Tibial nerve (tissue), 4 donors: ENCODE results near the gene RPL41. TPM values are rescaled to one million over a fixed set of nuclear protein-coding genes. Genes with fewer than 3 reads are reported as not detected.

Source experiments
- DNase-seq, 2 donors: peaks; one replicate each; pipeline ENCODE4 v3.0.0-alpha.2; 2019; ENCODE audit warnings: low spot score in 2 of 2
- H3K27ac ChIP-seq, 4 donors: fragments of 200-600 bp; sonication (generic) in 3 of 4; one replicate each; pipeline ENCODE4 v1.5.1; 2017 to 2019; ENCODE audit warnings: mild to moderate bottlenecking in 1 of 4
- H3K27me3 ChIP-seq, 2 donors: fragments of 200-600 bp; sonication (generic) in 1 of 2; one replicate each; pipeline versions ENCODE4 v1.5.1 to v1.6.0; 2017 to 2019
- H3K36me3 ChIP-seq, 3 donors: fragments of 200-600 bp; sonication (generic); one replicate each; pipeline ENCODE4 v1.5.1; 2018 to 2019
- H3K4me1 ChIP-seq, 4 donors: fragments of 200-600 bp; sonication (generic) in 3 of 4; one replicate each; pipeline ENCODE4 v1.5.1; 2017 to 2019
- H3K4me3 ChIP-seq, 4 donors: fragments of 200-600 bp; sonication (generic) in 3 of 4; one replicate each; pipeline ENCODE4 v1.5.1; 2017 to 2019; ENCODE audit warnings: mild to moderate bottlenecking in 1 of 4, moderate library complexity in 1 of 4
- H3K9me3 ChIP-seq, 4 donors: fragments of 200-600 bp; sonication (generic) in 3 of 4; one replicate each; pipeline ENCODE4 v1.5.1; 2017 to 2019
- CTCF ChIP-seq, 5 experiments: fragments of 200-600 bp in 3 of 5; fragments of 450-650 bp in 2 of 5; sonication (generic) in 3 of 5; IDR thresholded peaks; one replicate each; pipeline ENCODE4 v1.5.1; 2016 to 2019; ENCODE audit warnings: antibody characterized with exemption in 5 of 5, mild to moderate bottlenecking in 3 of 5, moderate library complexity in 2 of 5
- EP300 ChIP-seq, 2 donors: sonication (generic); formaldehyde crosslinking; IDR thresholded peaks; one replicate each; pipeline ENCODE4 v1.6.1; 2017; ENCODE audit warnings: antibody characterized with exemption in 2 of 2, mild to moderate bottlenecking in 1 of 2
- POLR2A ChIP-seq, 2 donors: fragments of 450-650 bp; IDR thresholded peaks; one replicate each; pipeline ENCODE4 v1.6.1; 2017; ENCODE audit warnings: antibody characterized with exemption in 2 of 2, mild to moderate bottlenecking in 2 of 2, moderate library complexity in 2 of 2
- WGBS, 2 donors: methylation state at CpG; one replicate each; pipeline ENCODE4 v1.1.5; 2018; 5-methylcytosine and 5-hydroxymethylcytosine counted together
- total RNA-seq, 4 donors: library from RNA; depleted of rRNA; stranded (reverse); fragments of >200 nt; gene quantifications; one replicate each; pipeline ENCODE4 v1.1.0, GENCODE V29; 2016

RPL41 gene
- total RNA-seq, 4 donors from 2014 or later = 2,638 to 4,802 (median 2,805) TPM

- H3K27ac ChIP-seq = peak overlapping the region in 3 of 4 donors; percentile 85 to 95 (median 87)
- no peaks in the 10 kb centered on the region for H3K27me3 ChIP-seq
- DNase-seq = no peak
- TF ChIP-seq CTCF (IDR thresholded peaks at IDR 0.05) (no peak), EP300 (IDR thresholded peaks at IDR 0.05) (no peak), POLR2A (IDR thresholded peaks at IDR 0.05) (no peak)
- H3K9me3 ChIP-seq = no peaks in the 10 kb centered on the region
- H3K36me3 ChIP-seq = peaks cover 4 to 51% (median 24%) of the 10 kb centered on the region in 3 donors
- peak overlapping the region; percentile 53 to 96 (median 59) for H3K4me3 ChIP-seq
- H3K4me1 ChIP-seq = peaks cover 0 to 34% (median 19%) of the 10 kb centered on the region in 4 donors
- WGBS, 2 donors = 0 to 1% methylated on average over 39 of the region's 40 CpGs
These were observed 11.4 kb upstream of the RPL41 start for GRCh38 chr12:56104815-56105608.

DNA sequence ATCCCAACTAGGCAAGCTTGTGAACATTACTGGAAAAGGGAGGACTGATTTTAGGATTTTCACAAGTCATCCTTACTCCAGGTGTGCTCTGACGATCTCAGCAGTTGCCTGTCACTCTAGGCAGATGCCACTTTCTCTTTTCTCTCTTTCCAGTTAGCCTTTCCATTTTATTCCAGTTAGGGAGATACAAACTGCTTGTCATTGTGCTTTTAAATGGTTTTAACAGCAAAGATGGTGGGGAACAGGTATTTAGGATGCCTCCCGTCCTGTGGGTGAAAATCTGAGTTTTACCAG is 10.9 kb upstream of the RPL41 start:
- no peaks in the 10 kb centered on the region for H3K27me3 ChIP-seq
- WGBS, 2 donors = 20 to 31% methylated on average over 2 of the region's 2 CpGs
- H3K27ac ChIP-seq = peak overlapping the region in 3 of 4 donors; percentile 85 to 95 (median 87)
- peak overlapping the region; percentile 53 to 96 (median 59) for H3K4me3 ChIP-seq
- no peak for TF ChIP-seq POLR2A (IDR thresholded peaks at IDR 0.05)
- TF ChIP-seq EP300 (IDR thresholded peaks at IDR 0.05) = no peak
- TF ChIP-seq CTCF (IDR thresholded peaks at IDR 0.05) = no peak
- DNase-seq = no peak
- peaks cover 8 to 52% (median 29%) of the 10 kb centered on the region in 3 donors for H3K36me3 ChIP-seq
- peaks cover 0 to 34% (median 19%) of the 10 kb centered on the region in 4 donors for H3K4me1 ChIP-seq
- H3K9me3 ChIP-seq = no peaks in the 10 kb centered on the region

- Histone ChIP-seq H3K36me3 (peaks cover 8 to 56% (median 44%) of the 10 kb centered on the region in 3 donors), H3K4me3 (no peak overlapping the region), H3K4me1 (peaks cover 0 to 34% (median 19%) of the 10 kb centered on the region in 4 donors), H3K27ac (no peak overlapping the region), H3K9me3 (no peaks in the 10 kb centered on the region), H3K27me3 (no peaks in the 10 kb centered on the region)
- 87 to 94% methylated on average over 3 of the region's 3 CpGs for WGBS, 2 donors
- no peak for TF ChIP-seq POLR2A (IDR thresholded peaks at IDR 0.05)
- TF ChIP-seq EP300 (IDR thresholded peaks at IDR 0.05) = no peak
- DNase-seq = no peak
These were observed 9.2 kb upstream of the RPL41 start for GRCh38 chr12:56107242-56107641.

- no peak overlapping the region for H3K4me3 ChIP-seq
- peaks cover 8 to 75% (median 44%) of the 10 kb centered on the region in 3 donors for H3K36me3 ChIP-seq
- DNase-seq = no peak
- no peaks in the 10 kb centered on the region for H3K27me3 ChIP-seq
- no peaks in the 10 kb centered on the region for H3K9me3 ChIP-seq
- H3K27ac ChIP-seq = no peak overlapping the region
- WGBS, 2 donors = 93 to 97% methylated on average over 5 of the region's 5 CpGs
- peaks cover 0 to 22% (median 10%) of the 10 kb centered on the region in 4 donors for H3K4me1 ChIP-seq
- TF ChIP-seq EP300 (IDR thresholded peaks at IDR 0.05) (no peak), POLR2A (IDR thresholded peaks at IDR 0.05) (no peak), CTCF (IDR thresholded peaks at IDR 0.05) (no peak)
These were observed 5.9 kb upstream of the RPL41 start for GRCh38 chr12:56110571-56110970.

GRCh38 chr12:56114084-56114483 is 2.3 kb upstream of the RPL41 start:
- Histone ChIP-seq H3K27ac (peak overlapping the region in 2 of 4 donors; percentile 33 to 94), H3K36me3 (peaks cover 8 to 50% (median 29%) of the 10 kb centered on the region in 3 donors), H3K9me3 (no peaks in the 10 kb centered on the region), H3K4me3 (no peak overlapping the region), H3K27me3 (no peaks in the 10 kb centered on the region), H3K4me1 (peaks cover 0 to 14% (median 5%) of the 10 kb centered on the region in 4 donors)
- TF ChIP-seq CTCF (IDR thresholded peaks at IDR 0.05) (no peak), POLR2A (IDR thresholded peaks at IDR 0.05) (no peak), EP300 (IDR thresholded peaks at IDR 0.05) (no peak)
- DNase-seq = no peak
- 90 to 94% methylated on average over 1 of the region's 1 CpG for WGBS, 2 donors
